ENCODE measurements around the gene MRTFB.
"Not testable (repeated sequence)": the region's sequence is repeated elsewhere in the genome, so short reads cannot be mapped to it uniquely, and the experiment has no call there.

Gene MRTFB

GRCh38 chr16:14111713-14112538 lies 40.8 kb downstream of the MRTFB start:
- Histone ChIP-seq H3K4me3 (ENCODE audit: low read length) (no peak overlapping the region), H3K9ac (ENCODE audit: low read length) (no peak overlapping the region), H3K4me1 (ENCODE audit: control insufficient read depth, insufficient read depth, low read length) (no peaks in the 10 kb centered on the region), H3K27ac (ENCODE audit: low read depth, low read length) (no peak overlapping the region), H3K36me3 (ENCODE audit: control insufficient read depth, insufficient read depth, low read length) (no peaks in the 10 kb centered on the region), H3K27me3 (ENCODE audit: control insufficient read depth, insufficient read depth, low read length) (no peaks in the 10 kb centered on the region)

GRCh38 chr16:14112539-14112856 lies 41.4 kb downstream of the MRTFB start:
- Histone ChIP-seq H3K9ac (ENCODE audit: low read length) (no peak overlapping the region), H3K36me3 (ENCODE audit: control insufficient read depth, insufficient read depth, low read length) (no peaks in the 10 kb centered on the region), H3K4me3 (ENCODE audit: low read length) (no peak overlapping the region), H3K27ac (ENCODE audit: low read depth, low read length) (no peak overlapping the region), H3K4me1 (ENCODE audit: control insufficient read depth, insufficient read depth, low read length) (no peaks in the 10 kb centered on the region), H3K27me3 (ENCODE audit: control insufficient read depth, insufficient read depth, low read length) (no peaks in the 10 kb centered on the region)

GRCh38 chr16:14113344-14113743 lies 42.2 kb downstream of the MRTFB start:
- H3K27me3 ChIP-seq (ENCODE audit: control insufficient read depth, insufficient read depth, low read length): no peaks in the 10 kb centered on the region
- no peak overlapping the region for H3K27ac ChIP-seq (ENCODE audit: low read depth, low read length)
- no peaks in the 10 kb centered on the region for H3K36me3 ChIP-seq (ENCODE audit: control insufficient read depth, insufficient read depth, low read length)
- H3K4me1 ChIP-seq (ENCODE audit: control insufficient read depth, insufficient read depth, low read length): no peaks in the 10 kb centered on the region
- H3K9ac ChIP-seq (ENCODE audit: low read length): no peak overlapping the region
- H3K4me3 ChIP-seq (ENCODE audit: low read length): no peak overlapping the region

GRCh38 chr16:14117051-14117450 lies 45.9 kb downstream of the MRTFB start:
- Histone ChIP-seq H3K4me1 (ENCODE audit: control insufficient read depth, insufficient read depth, low read length) (no peaks in the 10 kb centered on the region), H3K27ac (ENCODE audit: low read depth, low read length) (no peak overlapping the region), H3K36me3 (ENCODE audit: control insufficient read depth, insufficient read depth, low read length) (no peaks in the 10 kb centered on the region), H3K4me3 (ENCODE audit: low read length) (no peak overlapping the region), H3K9ac (ENCODE audit: low read length) (no peak overlapping the region), H3K27me3 (ENCODE audit: control insufficient read depth, insufficient read depth, low read length) (no peaks in the 10 kb centered on the region)

GRCh38 chr16:14119799-14120198 lies 48.7 kb downstream of the MRTFB start:
- Histone ChIP-seq H3K36me3 (ENCODE audit: control insufficient read depth, insufficient read depth, low read length) (no peaks in the 10 kb centered on the region), H3K4me3 (ENCODE audit: low read length) (no peak overlapping the region), H3K9ac (ENCODE audit: low read length) (no peak overlapping the region), H3K4me1 (ENCODE audit: control insufficient read depth, insufficient read depth, low read length) (no peaks in the 10 kb centered on the region), H3K27me3 (ENCODE audit: control insufficient read depth, insufficient read depth, low read length) (no peaks in the 10 kb centered on the region), H3K27ac (ENCODE audit: low read depth, low read length) (no peak overlapping the region)

GRCh38 chr16:14120335-14120734 lies 49.2 kb downstream of the MRTFB start:
- H3K4me3 ChIP-seq (ENCODE audit: low read length): no peak overlapping the region
- H3K4me1 ChIP-seq (ENCODE audit: control insufficient read depth, insufficient read depth, low read length): no peaks in the 10 kb centered on the region
- H3K27me3 ChIP-seq (ENCODE audit: control insufficient read depth, insufficient read depth, low read length): no peaks in the 10 kb centered on the region
- H3K9ac ChIP-seq (ENCODE audit: low read length): no peak overlapping the region
- no peak overlapping the region for H3K27ac ChIP-seq (ENCODE audit: low read depth, low read length)
- no peaks in the 10 kb centered on the region for H3K36me3 ChIP-seq (ENCODE audit: control insufficient read depth, insufficient read depth, low read length)

- Histone ChIP-seq H3K36me3 (ENCODE audit: control insufficient read depth, insufficient read depth, low read length) (no peaks in the 10 kb centered on the region), H3K27me3 (ENCODE audit: control insufficient read depth, insufficient read depth, low read length) (no peaks in the 10 kb centered on the region), H3K4me1 (ENCODE audit: control insufficient read depth, insufficient read depth, low read length) (no peaks in the 10 kb centered on the region), H3K27ac (ENCODE audit: low read depth, low read length) (no peak overlapping the region), H3K4me3 (ENCODE audit: low read length) (no peak overlapping the region), H3K9ac (ENCODE audit: low read length) (no peak overlapping the region)
Measured at GRCh38 chr16:14121142-14121541, 50.0 kb downstream of the MRTFB start.

- Histone ChIP-seq H3K9ac (ENCODE audit: low read length) (no peak overlapping the region), H3K4me3 (ENCODE audit: low read length) (no peak overlapping the region), H3K4me1 (ENCODE audit: control insufficient read depth, insufficient read depth, low read length) (no peaks in the 10 kb centered on the region), H3K27me3 (ENCODE audit: control insufficient read depth, insufficient read depth, low read length) (no peaks in the 10 kb centered on the region), H3K36me3 (ENCODE audit: control insufficient read depth, insufficient read depth, low read length) (no peaks in the 10 kb centered on the region), H3K27ac (ENCODE audit: low read depth, low read length) (no peak overlapping the region)
Measured at GRCh38 chr16:14121872-14122271, 50.8 kb downstream of the MRTFB start.

- H3K27me3 ChIP-seq (ENCODE audit: control insufficient read depth, insufficient read depth, low read length); H3K36me3 ChIP-seq (ENCODE audit: control insufficient read depth, insufficient read depth, low read length); H3K9ac ChIP-seq (ENCODE audit: low read length); H3K4me3 ChIP-seq (ENCODE audit: low read length); H3K27ac ChIP-seq (ENCODE audit: low read depth, low read length); H3K4me1 ChIP-seq (ENCODE audit: control insufficient read depth, insufficient read depth, low read length): not testable (repeated sequence)
Measured at GRCh38 chr16:14122430-14122829, 51.3 kb downstream of the MRTFB start.

- no peaks in the 10 kb centered on the region for H3K36me3 ChIP-seq (ENCODE audit: control insufficient read depth, insufficient read depth, low read length)
- no peaks in the 10 kb centered on the region for H3K27me3 ChIP-seq (ENCODE audit: control insufficient read depth, insufficient read depth, low read length)
- H3K4me1 ChIP-seq (ENCODE audit: control insufficient read depth, insufficient read depth, low read length): no peaks in the 10 kb centered on the region
- no peak overlapping the region for H3K27ac ChIP-seq (ENCODE audit: low read depth, low read length)
- no peak overlapping the region for H3K4me3 ChIP-seq (ENCODE audit: low read length)
- no peak overlapping the region for H3K9ac ChIP-seq (ENCODE audit: low read length)
Measured at GRCh38 chr16:14125000-14125681, 54.0 kb downstream of the MRTFB start.

GRCh38 chr16:14125708-14126107 lies 54.6 kb downstream of the MRTFB start:
- Histone ChIP-seq H3K27me3 (ENCODE audit: control insufficient read depth, insufficient read depth, low read length) (no peaks in the 10 kb centered on the region), H3K36me3 (ENCODE audit: control insufficient read depth, insufficient read depth, low read length) (no peaks in the 10 kb centered on the region), H3K4me3 (ENCODE audit: low read length) (no peak overlapping the region), H3K4me1 (ENCODE audit: control insufficient read depth, insufficient read depth, low read length) (no peaks in the 10 kb centered on the region), H3K27ac (ENCODE audit: low read depth, low read length) (no peak overlapping the region), H3K9ac (ENCODE audit: low read length) (no peak overlapping the region)

GRCh38 chr16:14128097-14128496 lies 57.0 kb downstream of the MRTFB start:
- no peak overlapping the region for H3K27ac ChIP-seq (ENCODE audit: low read depth, low read length)
- H3K9ac ChIP-seq (ENCODE audit: low read length): no peak overlapping the region
- H3K4me3 ChIP-seq (ENCODE audit: low read length): no peak overlapping the region
- H3K36me3 ChIP-seq (ENCODE audit: control insufficient read depth, insufficient read depth, low read length): no peaks in the 10 kb centered on the region
- no peaks in the 10 kb centered on the region for H3K27me3 ChIP-seq (ENCODE audit: control insufficient read depth, insufficient read depth, low read length)
- H3K4me1 ChIP-seq (ENCODE audit: control insufficient read depth, insufficient read depth, low read length): no peaks in the 10 kb centered on the region

GRCh38 chr16:14129502-14129901 lies 58.4 kb downstream of the MRTFB start:
- H3K27ac ChIP-seq (ENCODE audit: low read depth, low read length): no peak overlapping the region

More at GRCh38 chr16:14129502-14129901, 58.4 kb downstream of the MRTFB start:
- H3K4me3 ChIP-seq (ENCODE audit: low read length): no peak overlapping the region
- H3K9ac ChIP-seq (ENCODE audit: low read length): no peak overlapping the region
- no peaks in the 10 kb centered on the region for H3K27me3 ChIP-seq (ENCODE audit: control insufficient read depth, insufficient read depth, low read length)
- H3K36me3 ChIP-seq (ENCODE audit: control insufficient read depth, insufficient read depth, low read length): no peaks in the 10 kb centered on the region
- peaks cover 4% of the 10 kb centered on the region for H3K4me1 ChIP-seq (ENCODE audit: control insufficient read depth, insufficient read depth, low read length)
